Left colon (tissue), 2 donors: ENCODE data around the gene OPCML. TPM values are rescaled to one million over a fixed set of nuclear protein-coding genes. Genes with fewer than 3 reads are reported as not detected.

Experiments used
- ATAC-seq: fragments of 200-7000 bp; cut with Tn5 transposase; one replicate; pipeline ENCODE4 v1.9.1; 2020; ENCODE audit warnings: mild to moderate bottlenecking, moderate library complexity
- DNase-seq, 2 donors: peaks; one replicate each; pipeline ENCODE4 v3.0.0-alpha.2; 2020
- intact Hi-C, 2 donors: fragments of 100-400 bp; cut with DNase I in 1 of 2; cut with micrococcal nuclease in 1 of 2; formaldehyde crosslinking; loops; one replicate each; pipeline versions ENCODE4 v1.11.2 to v1.14.0; 2022; cut with DNase I, micrococcal nuclease
- total RNA-seq, 2 donors: library from RNA; stranded (reverse); fragmentation: NEBNext Ultra II Directional; extraction: Animal tissue kit (Norgen Biotek cat#: 25700); gene quantifications; one replicate each; pipeline ENCODE4 v1.2.1, GENCODE V29; 2021
- donor health status: DM: no; HTN: no; CAD: no.
- donor health status: DM: yes; HTN: yes; CAD: no.

The OPCML gene
- total RNA-seq, 2 donors from 2014 or later, result 0.06 to 0.11 TPM

- peak; percentile 62 for ATAC-seq
- intact Hi-C loops, result loop anchor here in 1 of 2 donors (2.0 kb wide), 1 partner anchor 700 kb away; no protein-coding TSS in a partner anchor
- peak; percentile 33 to 46 for DNase-seq
Measured at GRCh38 chr11:133134314-133135173, 397.8 kb downstream of the OPCML start.

GRCh38 chr11:133133606-133134005, 398.7 kb downstream of the OPCML start:
- DNase-seq (no peak), ATAC-seq (no peak)
- intact Hi-C loops, result loop anchor here in 1 of 2 donors (2.0 kb wide), 1 partner anchor 701 kb away; no protein-coding TSS in a partner anchor

DNA sequence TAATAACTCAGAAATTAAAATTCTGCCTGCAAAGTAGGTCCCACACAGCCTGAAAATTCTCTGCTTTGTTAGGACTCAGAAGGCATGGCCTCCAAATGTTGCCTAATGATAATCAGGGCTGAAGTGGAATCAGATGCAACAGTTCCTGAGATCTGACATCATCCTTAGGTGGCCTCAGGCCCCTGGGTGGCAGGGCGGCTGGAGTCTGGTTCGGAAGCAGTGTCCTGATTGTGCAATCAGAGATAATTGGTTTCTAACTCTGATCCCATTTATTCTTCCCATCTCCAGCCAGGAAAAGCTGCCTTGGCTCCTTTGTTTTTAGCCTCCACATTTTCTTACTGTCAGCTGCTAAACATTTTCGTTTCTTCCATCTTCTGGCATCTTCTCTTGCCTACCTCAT, 399.3 kb downstream of the OPCML start:
- intact Hi-C loops, result no loop called here
- no peak for DNase-seq

GRCh38 chr11:133127741-133128140, 404.6 kb downstream of the OPCML start:
- ATAC-seq (no peak), DNase-seq (no peak)
- intact Hi-C loops, result no loop called here

More for the DNA sequence above, 399.3 kb downstream of the OPCML start:
- ATAC-seq, result no peak

DNA sequence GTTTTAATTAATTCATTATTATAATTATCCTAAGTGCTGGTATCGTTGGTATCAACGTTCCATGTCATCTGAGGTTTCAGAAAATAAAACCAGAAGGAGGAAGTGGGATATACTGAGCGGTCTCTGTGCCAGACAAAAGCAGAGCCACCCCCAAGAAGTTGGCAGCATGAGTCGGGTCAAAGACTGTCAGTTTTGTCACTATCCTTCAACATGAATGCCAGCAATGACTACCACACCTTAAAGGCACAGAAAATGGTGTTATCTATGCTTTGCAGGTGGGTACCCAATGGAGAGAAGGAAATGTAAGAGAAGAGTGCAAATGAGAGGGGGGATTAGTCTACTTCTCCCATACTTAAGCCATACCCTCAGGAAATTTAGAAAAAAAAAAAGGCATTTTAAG, 408.5 kb downstream of the OPCML start:
- DNase-seq (no peak), ATAC-seq (no peak)
- intact Hi-C loops, result no loop called here

DNA sequence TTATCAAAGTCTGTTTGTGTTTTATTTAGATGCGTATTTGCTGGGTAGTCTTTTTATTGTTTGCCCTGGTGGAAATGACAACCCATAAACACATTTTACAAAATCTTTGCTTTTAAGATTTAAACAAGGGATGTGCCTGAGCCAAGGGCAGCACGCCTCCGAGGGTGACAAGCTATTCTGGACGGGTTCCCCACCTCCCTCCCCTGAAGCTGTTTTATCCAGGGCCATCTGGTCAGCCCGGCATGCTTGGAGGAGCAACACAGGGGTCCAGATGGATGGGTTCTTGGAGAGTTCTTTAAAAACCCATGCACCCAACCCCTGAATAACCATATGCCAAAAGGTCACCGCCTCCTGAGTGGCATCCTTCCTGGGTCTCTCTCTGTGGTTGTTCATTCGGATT, 408.9 kb downstream of the OPCML start:
- intact Hi-C loops, result no loop called here
- ATAC-seq, result no peak
- no peak for DNase-seq

DNA sequence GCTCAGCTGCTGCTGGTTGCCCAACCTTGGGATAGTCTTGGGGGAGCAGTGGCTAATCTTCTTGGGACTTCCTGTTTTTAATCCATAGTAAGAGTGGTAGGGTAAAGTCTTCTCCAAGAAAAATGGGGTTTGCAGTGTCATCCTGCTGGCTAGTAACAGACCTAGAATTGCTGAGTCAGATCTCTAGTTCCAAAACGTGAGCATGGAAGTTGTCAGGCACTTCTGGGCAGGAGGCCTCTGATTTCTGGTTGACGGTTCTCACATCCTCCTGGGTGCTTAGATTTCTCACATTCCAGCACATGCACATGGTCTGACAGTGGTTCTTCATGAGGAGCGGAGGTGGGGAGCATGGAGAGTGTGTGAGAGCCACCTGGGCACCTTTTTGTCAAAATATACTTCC, 410.0 kb downstream of the OPCML start:
- ATAC-seq (no peak), DNase-seq (no peak)
- intact Hi-C loops, result no loop called here

GRCh38 chr11:133118563-133119268, 413.6 kb downstream of the OPCML start:
- ATAC-seq (no peak), DNase-seq (no peak)
- intact Hi-C loops, result no loop called here

- intact Hi-C loops, result no loop called here
- no peak for ATAC-seq
- DNase-seq, result no peak
Measured at GRCh38 chr11:133115099-133115498, 417.2 kb downstream of the OPCML start.

GRCh38 chr11:133107763-133108162, 424.5 kb downstream of the OPCML start:
- DNase-seq (no peak), ATAC-seq (no peak)
- intact Hi-C loops, result no loop called here

DNA sequence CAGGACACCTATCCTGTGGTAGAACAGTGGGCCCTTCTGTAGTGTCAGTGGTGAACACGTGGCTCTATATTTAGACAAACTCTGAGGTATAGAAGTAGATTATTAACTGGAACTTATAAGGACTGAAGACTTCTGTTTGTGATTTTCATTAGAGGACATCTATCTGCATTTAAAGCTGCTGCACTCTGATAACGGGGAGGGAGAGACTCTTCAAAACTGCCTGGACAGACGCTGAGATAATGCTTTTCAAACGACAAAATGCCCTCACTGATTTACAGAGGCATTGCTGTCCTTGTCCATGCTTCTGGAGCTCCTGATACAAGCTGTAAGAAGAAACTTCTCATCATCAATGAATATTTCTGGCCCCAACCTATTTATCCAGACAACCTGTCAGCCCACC, 425.2 kb downstream of the OPCML start:
- DNase-seq (no peak), ATAC-seq (no peak)
- intact Hi-C loops, result no loop called here

DNA sequence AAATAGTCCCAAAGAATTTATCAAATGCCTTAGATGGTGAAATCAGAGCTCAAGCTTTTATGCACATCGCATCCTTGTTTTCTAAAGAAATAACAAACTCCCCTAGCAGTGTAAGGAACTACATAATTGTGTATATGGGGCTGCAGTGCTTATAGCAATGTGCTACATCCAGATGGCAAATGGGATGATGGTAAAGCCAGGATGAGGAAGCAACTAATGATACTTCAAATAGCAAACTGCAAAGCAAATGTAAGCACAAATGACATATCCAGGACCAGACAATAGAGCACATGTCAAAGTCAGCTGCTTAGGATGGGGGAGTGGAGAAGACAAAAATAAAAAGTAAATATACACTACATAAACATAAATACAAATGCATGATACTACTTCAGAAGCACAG, 425.9 kb downstream of the OPCML start:
- intact Hi-C loops, result no loop called here
- no peak for DNase-seq
- no peak for ATAC-seq

DNA sequence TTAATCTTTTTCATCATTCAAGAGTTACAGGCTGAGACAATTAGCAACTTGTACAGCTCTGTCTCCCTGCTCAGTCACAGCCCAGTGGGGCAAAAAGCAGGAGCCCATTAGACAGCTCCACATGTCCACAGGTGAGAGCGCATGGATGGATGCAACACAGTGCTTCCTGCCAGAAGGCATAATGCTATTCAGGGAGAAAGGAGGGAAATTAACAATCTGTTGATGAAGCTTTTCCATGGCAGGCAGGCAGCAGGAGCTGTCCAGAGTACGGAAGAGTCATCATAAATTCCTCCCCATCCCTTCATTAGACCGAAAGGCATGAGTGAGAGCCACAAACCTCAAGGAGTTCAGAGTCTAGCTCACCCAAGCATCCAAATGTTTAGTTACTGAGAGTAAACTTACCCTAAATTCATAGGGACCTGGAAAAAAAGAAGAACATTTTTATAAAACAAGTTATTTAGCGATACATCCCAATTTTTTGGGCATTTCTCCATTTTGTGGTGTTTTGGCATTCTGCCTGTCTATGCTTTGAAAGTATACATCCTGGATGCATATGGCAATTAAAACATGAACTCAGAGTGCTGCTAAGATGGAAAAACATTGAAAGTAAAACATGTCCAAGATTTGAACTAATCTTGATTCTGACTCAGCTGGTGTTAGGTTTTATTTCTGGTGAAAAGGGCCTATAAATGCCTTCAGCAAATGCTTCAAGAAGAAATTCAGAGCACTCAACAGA, 428.1 kb downstream of the OPCML start:
- no peak for ATAC-seq
- intact Hi-C loops, result no loop called here
- DNase-seq, result no peak

DNA sequence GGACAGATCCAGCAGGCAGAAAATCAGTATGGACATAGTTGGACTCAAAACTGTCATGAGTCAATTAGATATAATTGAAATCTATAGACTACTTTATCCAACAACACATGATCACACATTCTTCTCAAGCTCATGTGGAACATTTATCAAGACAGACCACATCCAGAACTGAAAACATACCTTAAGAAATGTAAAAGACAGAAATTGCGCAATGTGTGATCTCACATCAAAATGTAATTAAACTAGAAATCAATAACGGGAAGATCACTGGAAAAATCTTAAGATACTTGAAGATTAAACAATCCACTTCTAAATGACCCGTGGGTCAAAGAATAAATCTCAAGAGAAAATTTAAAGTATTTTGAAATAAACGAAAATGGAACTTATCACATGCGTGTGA, 435.3 kb downstream of the OPCML start:
- DNase-seq, result no peak
- intact Hi-C loops, result no loop called here
- no peak for ATAC-seq

- DNase-seq, result no peak
Measured at GRCh38 chr11:133086518-133086917, 445.8 kb downstream of the OPCML start.

GRCh38 chr11:133082841-133083488, 449.3 kb downstream of the OPCML start:
- peak; percentile 36 to 66 for DNase-seq
- peak; percentile 98 for ATAC-seq
- intact Hi-C loops, result no loop called here

More at GRCh38 chr11:133086518-133086917, 445.8 kb downstream of the OPCML start:
- ATAC-seq, result no peak
- intact Hi-C loops, result no loop called here

- intact Hi-C loops, result no loop called here
- no peak for ATAC-seq
Measured at GRCh38 chr11:133082453-133082781, 449.9 kb downstream of the OPCML start.

GRCh38 chr11:133081730-133082452, 450.4 kb downstream of the OPCML start:
- DNase-seq, result no peak
- intact Hi-C loops, result no loop called here
- ATAC-seq, result no peak

More at GRCh38 chr11:133082453-133082781, 449.9 kb downstream of the OPCML start:
- peak; percentile 28 to 49 for DNase-seq
